Measurements from ENCODE around the gene TRIM21. TPM values are rescaled to one million over a fixed set of nuclear protein-coding genes. Genes with fewer than 3 reads are reported as not detected.
"Not testable (repeated sequence)": the region's sequence is repeated elsewhere in the genome, so short reads cannot be mapped to it uniquely, and the experiment has no call there.

The TRIM21 gene
- total RNA-seq, 4 donors from 2014 or later = 23.6 to 40.4 (median 24.8) TPM

- intact Hi-C loops (cut with DNase I; ENCODE audit: low total_unique reads) (no loop called here), in situ Hi-C loops (cut with MboI; ENCODE audit: low pct_ligation_motif_present in 1 of 4, low pct_unique_long_range_greater_than_20kb in 1 of 4, low sequenced_read_pairs in 3 of 4) (no loop called here)
- WGBS, 2 donors (ENCODE audit: low coverage in 1 of 2) = 40% methylated on average over 4 of the region's 4 CpGs
- TF ChIP-seq EP300 (IDR thresholded peaks at IDR 0.05; ENCODE audit: low read depth) = no peak
- TF ChIP-seq POLR2A (IDR thresholded peaks at IDR 0.05) = no peak
- no peaks in the 10 kb centered on the region for H3K4me1 ChIP-seq
- no peak overlapping the region for H3K27ac ChIP-seq
- H3K36me3 ChIP-seq = no peaks in the 10 kb centered on the region
- no peaks in the 10 kb centered on the region for H3K9me3 ChIP-seq
- no peak overlapping the region for H3K4me3 ChIP-seq
- no peaks in the 10 kb centered on the region for H3K27me3 ChIP-seq
- DNase-seq = no peak
Measured at GRCh38 chr11:4430051-4430450, 36.5 kb upstream of the TRIM21 start.

- Histone ChIP-seq H3K36me3 (no peaks in the 10 kb centered on the region), H3K4me3 (no peak overlapping the region), H3K27ac (no peak overlapping the region), H3K27me3 (no peaks in the 10 kb centered on the region), H3K4me1 (no peaks in the 10 kb centered on the region), H3K9me3 (no peaks in the 10 kb centered on the region)
- TF ChIP-seq POLR2AphosphoS5 (IDR thresholded peaks at IDR 0.05) (no peak), EP300 (IDR thresholded peaks at IDR 0.05; ENCODE audit: low read depth) (no peak), CTCF (IDR thresholded peaks at IDR 0.05) (no peak), POLR2A (IDR thresholded peaks at IDR 0.05) (no peak)
- WGBS, 2 donors (ENCODE audit: low coverage in 1 of 2) = 70 to 71% methylated on average over 2 to 8 of the region's 8 CpGs
- no peak for DNase-seq
- intact Hi-C loops (cut with DNase I; ENCODE audit: low total_unique reads) (no loop called here), in situ Hi-C loops (cut with MboI; ENCODE audit: low pct_ligation_motif_present in 1 of 4, low pct_unique_long_range_greater_than_20kb in 1 of 4, low sequenced_read_pairs in 3 of 4) (no loop called here)
Measured at GRCh38 chr11:4418403-4418802, 24.9 kb upstream of the TRIM21 start.

GRCh38 chr11:4416816-4417215 lies 23.3 kb upstream of the TRIM21 start:
- Histone ChIP-seq H3K27me3 (no peaks in the 10 kb centered on the region), H3K36me3 (no peaks in the 10 kb centered on the region), H3K9me3 (no peaks in the 10 kb centered on the region), H3K4me3 (no peak overlapping the region), H3K27ac (no peak overlapping the region), H3K4me1 (no peaks in the 10 kb centered on the region)
- WGBS, 2 donors (ENCODE audit: low coverage in 1 of 2) = 82% methylated on average over 1 of the region's 1 CpG; no CpG with 5 or more reads in 1 of the 2 donors
- TF ChIP-seq EP300 (IDR thresholded peaks at IDR 0.05; ENCODE audit: low read depth) (no peak), POLR2AphosphoS5 (IDR thresholded peaks at IDR 0.05) (no peak), POLR2A (IDR thresholded peaks at IDR 0.05) (no peak), CTCF (IDR thresholded peaks at IDR 0.05) (no peak)
- in situ Hi-C loops (cut with MboI; ENCODE audit: low pct_ligation_motif_present in 1 of 4, low pct_unique_long_range_greater_than_20kb in 1 of 4, low sequenced_read_pairs in 3 of 4) (no loop called here), intact Hi-C loops (cut with DNase I; ENCODE audit: low total_unique reads) (no loop called here)
- DNase-seq = no peak

- Histone ChIP-seq H3K4me1 (no peaks in the 10 kb centered on the region), H3K36me3 (no peaks in the 10 kb centered on the region), H3K9me3 (no peaks in the 10 kb centered on the region), H3K27ac (no peak overlapping the region), H3K4me3 (no peak overlapping the region), H3K27me3 (no peaks in the 10 kb centered on the region)
- 40 to 51% methylated on average over 1 of the region's 1 CpG for WGBS, 2 donors (ENCODE audit: low coverage in 1 of 2)
- intact Hi-C loops (cut with DNase I; ENCODE audit: low total_unique reads) = no loop called here
- no peak for DNase-seq
- in situ Hi-C loops (cut with MboI; ENCODE audit: low pct_ligation_motif_present in 1 of 4, low pct_unique_long_range_greater_than_20kb in 1 of 4, low sequenced_read_pairs in 3 of 4) = no loop called here
- TF ChIP-seq EP300 (IDR thresholded peaks at IDR 0.05; ENCODE audit: low read depth) (no peak), POLR2A (IDR thresholded peaks at IDR 0.05) (no peak), POLR2AphosphoS5 (IDR thresholded peaks at IDR 0.05) (no peak), CTCF (IDR thresholded peaks at IDR 0.05) (no peak)
Measured at GRCh38 chr11:4416306-4416705, 22.8 kb upstream of the TRIM21 start.

GRCh38 chr11:4406206-4406605 lies 12.7 kb upstream of the TRIM21 start:
- H3K9me3 ChIP-seq; in situ Hi-C loops (cut with MboI; ENCODE audit: low pct_ligation_motif_present in 1 of 4, low pct_unique_long_range_greater_than_20kb in 1 of 4, low sequenced_read_pairs in 3 of 4); H3K36me3 ChIP-seq; H3K27me3 ChIP-seq; H3K4me1 ChIP-seq; H3K27ac ChIP-seq; intact Hi-C loops (cut with DNase I; ENCODE audit: low total_unique reads); H3K4me3 ChIP-seq; DNase-seq: not testable (repeated sequence)
- 80% methylated on average over 6 of the region's 6 CpGs; no CpG with 5 or more reads in 1 of the 2 donors for whole genome bisulfite sequencing, 2 donors (ENCODE audit: low coverage in 1 of 2)
